AG04449 (cell line): Measurements from ENCODE around the gene OR10D3.
"Not testable (repeated sequence)": the region's sequence is repeated elsewhere in the genome, so short reads cannot be mapped to it uniquely, and the experiment has no call there.

Experiments used
- CTCF ChIA-PET: fragments of 350-600 bp; formaldehyde crosslinking; extraction: SDS; loops from one replicate; lab custom pipeline; 2021; ENCODE audit warnings: antibody characterized with exemption; lab: Yijun Ruan, JAX
- POLR2A ChIA-PET: fragments of 400-600, 350-600 bp; formaldehyde crosslinking; extraction: SDS; loops from one replicate; lab custom pipeline; 2020; ENCODE audit warnings: antibody characterized with exemption, inconsistent platforms; lab: Yijun Ruan, JAX
- DNase-seq: peaks from one replicate; pipeline ENCODE4 v3.0.0-alpha.2; 2010; ENCODE audit warnings: low read depth, low spot score
- H3K4me3 ChIP-seq: 2 replicates; pipeline ENCODE4 v1.5.1; 2011; ENCODE audit warnings: low read depth, mild to moderate bottlenecking, control low read depth, low read length
- CTCF ChIP-seq: IDR thresholded peaks from one replicate; pipeline ENCODE4 v1.5.1; 2011; ENCODE audit warnings: mild to moderate bottlenecking, moderate library complexity, low read length, control low read depth, inconsistent platforms; ENCODE audit not compliant: insufficient read depth; ENCODE audit errors: missing control alignments

The OR10D3 gene

GRCh38 chr11:124210421-124210820 is 27.3 kb downstream of the OR10D3 start:
- ChIA-PET POLR2A (no interaction called here), CTCF (no interaction called here)
- DNase-seq = no peak
- H3K4me3 ChIP-seq = no peak overlapping the region
- TF ChIP-seq CTCF = no peak

GRCh38 chr11:124211321-124211720 is 28.2 kb downstream of the OR10D3 start:
- ChIA-PET CTCF (interaction anchor here (0.7 kb wide), 1 partner anchor 140 kb away, joined by 3 read pairs; no protein-coding TSS in a partner anchor), POLR2A (no interaction called here)
- no peak for DNase-seq
- no peak overlapping the region for H3K4me3 ChIP-seq
- no peak for TF ChIP-seq CTCF

GRCh38 chr11:124214027-124214426 is 30.9 kb downstream of the OR10D3 start:
- CTCF ChIA-PET = no interaction called here
- DNase-seq = no peak
- POLR2A ChIA-PET = no interaction called here
- no peak overlapping the region for H3K4me3 ChIP-seq
- TF ChIP-seq CTCF = no peak

- TF ChIP-seq CTCF = no peak
- no peak for DNase-seq
- no peak overlapping the region for H3K4me3 ChIP-seq
- POLR2A ChIA-PET = no interaction called here
- CTCF ChIA-PET = no interaction called here
These were observed 36.0 kb downstream of the OR10D3 start for GRCh38 chr11:124219126-124219525.

GRCh38 chr11:124222407-124222806 is 39.3 kb downstream of the OR10D3 start:
- CTCF ChIA-PET = no interaction called here
- POLR2A ChIA-PET = no interaction called here
- DNase-seq = no peak
- TF ChIP-seq CTCF = no peak
- no peak overlapping the region for H3K4me3 ChIP-seq

- CTCF ChIA-PET, POLR2A ChIA-PET, DNase-seq, H3K4me3 ChIP-seq: not testable (repeated sequence)
These were observed 41.7 kb downstream of the OR10D3 start for GRCh38 chr11:124224618-124225423.

- DNase-seq = no peak
- H3K4me3 ChIP-seq = no peak overlapping the region
- no peak for TF ChIP-seq CTCF
- ChIA-PET CTCF (no interaction called here), POLR2A (no interaction called here)
These were observed 42.3 kb downstream of the OR10D3 start for GRCh38 chr11:124225471-124225870.
